HG02588 (cell line): ENCODE data around the gene MED16.

Source experiments
- ATAC-seq: cut with Tn5 transposase; IDR thresholded peaks from one replicate; pipeline ENCODE4 v1.9.1; 2021; ENCODE audit warnings: mild to moderate bottlenecking, moderate library complexity; ENCODE audit not compliant: unreplicated experiment

The MED16 gene

DNA sequence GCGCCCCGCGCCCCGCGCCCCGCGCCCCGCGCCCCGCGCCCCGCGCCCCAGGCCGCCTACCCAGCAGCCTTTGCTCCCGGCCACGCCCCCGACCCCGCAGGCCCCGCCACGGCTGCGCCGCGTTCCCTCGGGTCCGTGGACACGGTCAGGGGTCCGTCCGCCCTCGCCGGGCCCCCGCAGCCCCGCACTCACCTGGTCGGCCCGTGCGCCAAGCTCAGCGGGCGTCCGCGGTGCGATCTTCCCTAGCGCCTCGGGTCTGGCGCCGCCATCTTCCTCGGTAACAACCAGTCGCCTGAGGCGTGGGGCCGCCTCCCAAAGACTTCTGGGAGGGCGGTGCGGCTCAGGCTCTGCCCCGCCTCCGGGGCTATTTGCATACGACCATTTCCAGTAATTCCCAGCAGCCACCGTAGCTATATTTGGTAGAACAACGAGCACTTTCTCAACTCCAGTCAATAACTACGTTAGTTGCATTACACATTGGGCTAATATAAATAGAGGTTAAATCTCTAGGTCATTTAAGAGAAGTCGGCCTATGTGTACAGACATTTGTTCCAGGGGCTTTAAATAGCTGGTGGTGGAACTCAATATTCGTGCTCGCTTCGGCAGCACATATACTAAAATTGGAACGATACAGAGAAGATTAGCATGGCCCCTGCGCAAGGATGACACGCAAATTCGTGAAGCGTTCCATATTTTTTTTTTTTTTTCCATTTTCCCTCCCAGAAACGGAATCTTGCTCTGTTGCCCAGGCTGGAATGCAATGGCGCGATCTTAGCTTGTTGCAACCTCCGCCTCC is at the start of gene MED16, which contains the start of gene RNU6-9:
MED16 (minus strand) TSS at position 294 of the 796 bp plus-strand sequence. CDS start 2,056 bp downstream, outside the sequence.
RNU6-9 (plus strand) TSS at position 591 of the 796 bp plus-strand sequence.
- ATAC-seq, result peak; percentile 71

- no peak for ATAC-seq
Observed at GRCh38 chr19:942133-942645, 49.2 kb upstream of the MED16 start.

DNA sequence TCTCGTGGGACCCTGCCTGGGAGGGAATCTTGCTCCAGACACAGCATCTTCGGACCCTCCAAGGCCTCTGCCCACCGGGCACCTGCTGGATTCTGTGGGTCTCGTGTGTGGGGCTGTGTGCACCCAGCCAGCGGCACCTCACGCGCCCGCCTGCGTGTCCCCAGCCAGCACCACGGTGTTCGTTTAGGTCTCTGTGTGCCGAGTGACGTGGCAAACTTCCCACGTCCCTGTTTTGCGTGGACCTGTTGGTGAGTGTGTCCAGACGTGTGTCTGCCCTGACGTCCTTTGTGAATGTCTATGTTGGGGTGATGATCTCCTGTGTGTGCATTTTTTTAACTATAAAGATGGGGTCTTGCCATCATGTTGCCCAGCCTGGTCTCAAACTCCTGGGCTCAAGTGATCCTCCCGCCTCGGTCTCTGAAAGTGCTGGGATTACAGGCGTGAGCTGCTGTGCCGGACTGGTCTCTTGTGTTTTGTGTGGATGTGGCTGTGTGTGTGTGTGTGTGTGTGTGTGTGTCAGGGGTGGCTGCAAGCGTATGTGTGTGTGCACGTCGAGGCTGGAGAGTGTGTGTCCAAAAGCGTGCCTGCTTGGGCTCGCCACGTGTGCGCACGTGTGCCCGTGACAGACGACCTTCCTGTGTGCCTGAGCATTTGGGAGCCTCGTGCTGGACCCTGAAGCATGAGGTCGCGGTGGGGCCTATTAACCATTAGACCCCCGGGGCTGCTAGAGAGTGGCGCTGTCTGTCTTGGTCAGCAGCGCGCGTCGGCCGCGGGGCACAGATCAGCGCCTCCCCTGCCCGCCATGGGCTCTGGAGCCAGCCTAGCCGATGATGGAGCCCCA is 48.5 kb upstream of the MED16 start:
- no peak for ATAC-seq

DNA sequence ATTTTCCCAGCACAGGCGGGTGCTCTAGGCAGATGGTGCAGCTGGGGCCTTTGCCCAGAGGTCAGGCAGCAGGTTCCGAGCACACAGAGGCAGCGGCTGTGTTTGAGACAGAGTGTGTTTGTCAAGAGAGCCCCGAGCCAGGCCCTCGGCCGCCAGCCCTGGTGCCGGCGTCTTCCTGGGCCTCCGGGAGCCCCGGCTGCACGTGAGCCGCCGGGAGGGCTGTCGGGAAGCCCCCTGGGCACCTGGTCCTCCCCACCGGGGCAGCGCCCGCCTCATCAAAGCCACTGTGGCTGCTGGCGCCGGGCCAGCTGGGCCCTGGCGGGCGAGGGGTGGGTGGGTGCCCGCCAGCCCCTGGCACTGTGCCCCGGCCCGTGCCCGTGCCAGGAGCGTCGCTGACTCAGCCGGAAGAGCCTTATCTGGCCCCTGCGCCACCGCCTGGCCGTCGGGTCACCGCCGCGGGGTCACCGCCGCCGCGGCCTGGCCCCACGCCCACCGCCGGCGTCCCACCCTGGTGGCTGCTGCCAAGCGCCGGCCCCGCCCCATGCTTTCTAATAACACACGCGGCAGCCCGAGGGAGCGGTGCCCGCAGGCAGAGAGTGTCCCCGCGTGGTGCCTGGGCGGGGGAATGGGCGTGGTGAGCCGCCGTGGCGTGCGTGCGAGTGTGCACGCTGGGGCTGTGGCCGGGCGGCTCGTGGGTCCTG is 47.8 kb upstream of the MED16 start:
- ATAC-seq, result peak; percentile 32

DNA sequence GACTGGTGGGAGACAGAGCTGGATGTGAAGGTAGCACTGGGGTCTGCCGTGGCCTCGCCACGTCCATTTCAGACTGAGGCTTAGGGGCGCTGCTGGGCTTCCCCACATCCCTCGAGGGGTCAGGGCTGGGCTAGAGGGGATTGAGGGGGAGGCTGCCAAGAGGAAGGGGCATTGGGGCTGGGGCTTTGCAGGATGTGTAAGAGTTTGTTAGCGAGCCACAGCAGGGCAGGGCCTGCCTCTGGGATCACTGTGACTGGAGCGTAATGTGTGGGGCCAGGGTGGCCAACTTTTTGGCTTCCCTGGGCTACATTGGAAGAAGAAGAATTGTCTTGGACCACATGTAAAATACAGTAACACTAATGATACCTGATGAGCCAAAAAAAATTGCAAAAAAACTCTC is 46.9 kb upstream of the MED16 start:
- no peak for ATAC-seq

DNA sequence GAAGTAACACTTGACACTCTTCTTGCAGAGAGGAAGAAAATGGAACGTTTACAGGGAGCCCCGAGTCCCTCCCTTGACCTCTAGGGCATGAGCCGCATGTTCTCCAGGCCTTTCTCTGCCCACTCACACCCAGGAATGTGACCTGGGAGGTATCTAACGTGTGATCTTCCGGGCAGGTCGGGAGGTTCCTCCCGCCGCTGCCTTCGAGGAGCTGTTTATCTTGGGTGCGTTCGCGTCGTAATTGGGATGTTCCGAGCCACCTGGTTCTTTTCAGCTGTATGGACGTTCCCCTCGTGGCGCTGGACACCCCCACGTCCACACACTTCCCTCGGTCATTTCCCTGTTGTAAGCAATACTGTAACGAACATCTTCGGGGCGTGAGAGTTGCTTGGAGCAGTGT is 46.5 kb upstream of the MED16 start:
- no peak for ATAC-seq

DNA sequence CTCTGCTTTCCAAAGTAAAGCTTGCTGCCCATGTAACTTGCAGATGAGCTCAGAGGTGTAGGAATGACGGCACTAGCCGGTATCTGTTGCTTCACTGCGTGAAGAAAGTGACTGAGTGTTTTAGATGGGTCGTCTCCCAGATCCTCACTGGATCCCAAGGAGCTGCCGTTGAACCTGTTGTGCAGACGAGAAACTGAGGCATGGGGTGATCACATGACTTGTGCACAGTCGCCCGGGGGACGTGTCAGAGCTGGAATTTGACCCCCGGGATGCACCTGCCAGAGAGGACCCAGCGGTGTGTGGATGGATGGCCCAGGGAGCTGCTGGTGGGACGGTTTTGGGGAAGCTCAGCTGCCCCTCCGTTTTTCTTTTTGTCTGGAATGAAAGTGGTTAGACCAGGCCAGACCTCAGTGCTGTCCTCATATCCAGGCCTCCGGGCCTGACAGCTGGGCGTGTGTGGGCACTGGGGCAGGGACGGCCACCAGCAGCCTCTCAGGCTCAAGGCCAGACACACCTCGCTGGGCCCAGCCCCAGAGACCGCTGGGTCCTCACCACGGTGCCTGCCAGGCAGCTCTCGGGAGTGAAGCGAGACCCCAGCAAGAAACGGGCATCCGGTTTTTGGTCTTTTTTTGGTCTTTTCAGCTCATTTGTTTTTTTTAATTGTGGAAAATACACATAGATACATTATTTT is 45.4 kb upstream of the MED16 start:
- ATAC-seq, result no peak

- ATAC-seq, result no peak
Observed at GRCh38 chr19:937259-937694, 44.3 kb upstream of the MED16 start.

DNA sequence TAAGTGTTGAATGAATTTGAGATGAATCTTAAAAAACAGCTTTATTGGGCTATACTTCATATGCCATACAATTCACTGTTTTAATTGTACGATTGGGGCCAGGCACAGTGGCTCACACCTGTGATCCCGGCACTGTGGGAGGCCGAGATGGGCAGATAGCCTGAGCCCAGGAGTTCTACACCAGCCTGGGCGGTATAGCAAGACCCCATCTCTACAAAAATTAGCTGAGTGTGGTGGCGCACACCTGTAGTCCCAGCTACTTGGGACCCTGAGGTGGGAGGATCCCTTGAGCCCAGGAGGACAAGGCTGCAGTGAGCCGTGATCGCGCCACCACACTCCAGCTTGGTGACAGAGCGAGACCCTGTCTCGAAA is 43.2 kb upstream of the MED16 start:
- no peak for ATAC-seq

GRCh38 chr19:934865-935479 is 42.0 kb upstream of the MED16 start:
- no peak for ATAC-seq

DNA sequence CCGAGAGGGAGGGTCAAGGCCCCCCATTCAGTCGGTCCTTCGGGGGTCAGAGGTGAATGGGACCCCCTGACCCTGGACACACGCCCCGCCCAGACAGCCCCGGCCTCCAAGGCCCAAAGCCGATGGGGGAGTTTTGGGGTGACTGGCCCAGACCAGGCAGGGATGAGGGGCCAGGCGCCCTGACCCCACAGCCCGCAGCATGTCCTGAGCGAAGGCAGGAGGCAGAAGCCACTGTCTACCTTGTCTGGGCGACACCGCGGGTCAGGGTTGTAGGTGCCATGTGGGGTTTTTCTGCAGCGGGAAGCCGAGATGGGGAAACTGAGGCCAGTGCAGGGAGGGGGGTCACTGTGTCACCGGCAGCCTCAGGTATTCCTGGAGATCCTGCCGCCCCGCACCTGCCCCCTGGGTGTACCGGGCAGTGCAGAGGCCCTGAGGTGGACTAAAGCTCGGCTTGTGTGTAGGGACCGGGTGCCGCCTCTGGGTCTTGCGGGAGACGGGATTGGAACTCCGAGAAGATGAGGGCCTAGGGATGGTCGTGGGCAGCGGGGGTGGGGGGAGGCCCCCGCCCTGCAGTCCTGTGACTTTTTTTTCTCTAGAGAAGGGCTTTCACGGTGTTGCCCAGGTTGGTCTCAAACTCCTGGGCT is 41.3 kb upstream of the MED16 start:
- ATAC-seq, result no peak

GRCh38 chr19:933553-933882 is 40.5 kb upstream of the MED16 start:
- ATAC-seq, result no peak

GRCh38 chr19:932648-933552 is 39.9 kb upstream of the MED16 start:
- no peak for ATAC-seq

- ATAC-seq, result no peak
Observed at GRCh38 chr19:931860-932647, 39.1 kb upstream of the MED16 start.

- ATAC-seq, result no peak
Observed at GRCh38 chr19:929891-930258, 36.9 kb upstream of the MED16 start.

DNA sequence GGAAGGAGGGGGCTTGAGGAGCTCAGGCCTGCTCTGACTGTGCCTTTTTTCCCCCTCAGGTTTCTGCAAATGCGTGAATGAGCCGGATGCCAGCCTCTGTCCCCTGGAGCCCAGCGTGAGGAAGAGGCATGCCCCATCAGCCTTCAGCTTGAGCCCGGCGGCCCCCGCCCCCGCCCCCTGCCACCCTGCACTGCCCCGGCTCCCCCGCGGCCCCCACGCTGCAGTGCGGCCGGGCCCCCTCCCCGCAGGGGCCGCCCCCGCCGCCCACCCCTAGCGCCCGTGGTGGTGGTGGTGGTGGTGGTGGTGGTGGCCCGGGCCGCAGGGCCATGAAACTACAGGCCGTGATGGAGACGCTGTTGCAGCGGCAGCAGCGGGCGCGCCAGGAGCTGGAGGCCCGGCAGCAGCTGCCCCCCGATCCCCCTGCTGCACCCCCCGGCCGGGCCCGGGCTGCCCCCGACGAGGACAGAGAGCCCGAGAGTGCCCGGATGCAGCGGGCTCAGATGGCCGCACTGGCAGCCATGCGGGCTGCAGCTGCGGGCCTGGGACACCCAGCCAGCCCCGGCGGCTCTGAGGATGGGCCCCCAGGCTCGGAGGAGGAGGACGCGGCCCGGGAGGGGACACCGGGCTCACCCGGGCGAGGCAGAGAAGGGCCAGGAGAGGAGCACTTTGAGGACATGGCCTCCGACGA is 36.4 kb upstream of the MED16 start:
- no peak for ATAC-seq

GRCh38 chr19:928471-929202 is 35.6 kb upstream of the MED16 start:
- no peak for ATAC-seq
